IPS DF 6.9 (cell line): Measurements from ENCODE around the gene RIC8B.

ENCODE experiments used
- DNase-seq: peaks from one replicate; pipeline ENCODE4 v3.0.0-alpha.2; 2013; ENCODE audit warnings: low read depth, low spot score
- H3K27ac ChIP-seq: one replicate; pipeline ENCODE4 v1.5.1; 2013; ENCODE audit warnings: low read length, control low read depth
- H3K27me3 ChIP-seq: 2 replicates; pipeline ENCODE4 v1.6.1; 2013; ENCODE audit warnings: mild to moderate bottlenecking, low read length; ENCODE audit not compliant: control insufficient read depth, insufficient read depth
- H3K36me3 ChIP-seq: 2 replicates; pipeline ENCODE4 v1.6.1; 2013; ENCODE audit warnings: low read length; ENCODE audit not compliant: control insufficient read depth, insufficient read depth
- H3K4me1 ChIP-seq: 2 replicates; pipeline ENCODE4 v1.6.1; 2013; ENCODE audit warnings: low read length; ENCODE audit not compliant: control insufficient read depth, insufficient read depth
- H3K4me3 ChIP-seq: 2 replicates; pipeline ENCODE4 v1.5.1; 2013; ENCODE audit warnings: mild to moderate bottlenecking, low read length
- H3K9me3 ChIP-seq: 2 replicates; pipeline ENCODE4 v1.6.1; 2013; ENCODE audit warnings: low read length, inconsistent platforms; ENCODE audit not compliant: control insufficient read depth, insufficient read depth
- WGBS: extraction: QIAGEN DNeasy Blood & Tissue Kit; methylation state at CpG from one replicate; pipeline ENCODE4 v1.1.7; 2013; ENCODE audit warnings: mixed read lengths, missing lambda C conversion rate; ENCODE audit not compliant: insufficient read length, insufficient coverage; 5-methylcytosine and 5-hydroxymethylcytosine counted together

Gene RIC8B

DNA sequence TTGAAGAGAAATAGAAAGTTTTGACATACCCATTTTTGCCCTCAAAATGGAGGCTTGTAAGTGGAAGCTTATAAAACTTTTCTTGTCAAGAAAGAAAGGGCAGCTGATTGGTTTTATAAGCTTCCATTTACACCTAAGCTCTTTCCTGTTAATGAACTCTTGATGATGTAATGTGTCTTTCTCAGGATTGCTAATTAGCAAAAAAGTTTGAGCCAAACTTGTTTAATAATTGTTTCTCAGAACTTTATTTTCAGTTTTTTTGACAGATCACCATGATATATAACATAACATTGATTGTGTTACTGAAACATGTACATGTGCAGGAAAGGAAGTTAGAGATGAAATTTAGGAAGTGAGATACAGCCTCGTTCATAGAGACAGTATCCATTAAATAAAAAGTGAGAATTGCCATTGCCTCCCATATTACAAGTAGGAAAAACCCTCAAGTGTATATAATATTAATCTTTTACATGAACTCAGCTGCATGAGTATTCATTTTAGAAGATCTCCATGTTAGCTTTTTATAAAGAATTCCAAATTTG lies 26.8 kb downstream of the RIC8B start:
- peaks cover 3% of the 10 kb centered on the region; the same call in 1 of the 2 replicates for H3K36me3 ChIP-seq
- H3K4me3 ChIP-seq: no peak overlapping the region
- H3K4me1 ChIP-seq: no peaks in the 10 kb centered on the region
- no peak overlapping the region for H3K27ac ChIP-seq
- no peaks in the 10 kb centered on the region for H3K27me3 ChIP-seq
- DNase-seq: no peak
- H3K9me3 ChIP-seq: no peaks in the 10 kb centered on the region
- no CpG with 5 or more reads among the region's 1 CpG for WGBS

DNA sequence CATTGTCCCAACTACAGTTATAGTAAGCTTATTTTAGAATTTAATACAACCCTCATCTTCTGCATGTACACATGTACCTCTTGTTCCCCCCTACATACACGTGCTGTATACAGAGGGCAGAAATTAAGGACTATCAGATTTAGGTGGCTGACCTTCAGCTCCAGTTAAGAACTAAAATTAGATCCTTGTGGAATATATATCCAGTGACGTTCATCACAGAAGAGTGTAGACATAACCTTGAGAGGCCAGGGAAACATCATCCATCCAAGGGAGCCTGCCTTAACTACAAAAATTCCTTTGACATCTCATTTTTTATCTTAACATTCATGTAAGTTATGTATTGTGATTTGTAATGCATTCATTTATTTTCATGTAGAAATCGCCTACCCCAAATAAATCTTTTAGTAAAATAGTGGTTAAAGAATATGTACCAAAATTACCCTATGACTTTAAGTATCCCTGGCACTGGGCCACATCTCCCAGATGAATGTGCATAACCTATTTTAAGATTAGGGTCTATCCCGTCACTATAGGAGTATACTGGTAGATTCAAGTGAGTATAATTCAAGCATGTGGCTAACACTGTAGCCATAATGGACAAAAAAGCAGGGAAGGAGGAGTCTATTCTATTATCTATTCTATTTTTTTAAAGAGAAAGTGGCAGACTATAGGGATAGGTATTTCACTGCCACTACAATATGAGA lies 27.5 kb downstream of the RIC8B start:
- no peak overlapping the region for H3K4me3 ChIP-seq
- WGBS: no CpG with 5 or more reads among the region's 4 CpGs
- no peaks in the 10 kb centered on the region for H3K9me3 ChIP-seq
- H3K27me3 ChIP-seq: no peaks in the 10 kb centered on the region
- no peak overlapping the region for H3K27ac ChIP-seq
- H3K36me3 ChIP-seq: peaks cover 3% of the 10 kb centered on the region; the same call in 1 of the 2 replicates
- no peak for DNase-seq
- no peaks in the 10 kb centered on the region for H3K4me1 ChIP-seq

DNA sequence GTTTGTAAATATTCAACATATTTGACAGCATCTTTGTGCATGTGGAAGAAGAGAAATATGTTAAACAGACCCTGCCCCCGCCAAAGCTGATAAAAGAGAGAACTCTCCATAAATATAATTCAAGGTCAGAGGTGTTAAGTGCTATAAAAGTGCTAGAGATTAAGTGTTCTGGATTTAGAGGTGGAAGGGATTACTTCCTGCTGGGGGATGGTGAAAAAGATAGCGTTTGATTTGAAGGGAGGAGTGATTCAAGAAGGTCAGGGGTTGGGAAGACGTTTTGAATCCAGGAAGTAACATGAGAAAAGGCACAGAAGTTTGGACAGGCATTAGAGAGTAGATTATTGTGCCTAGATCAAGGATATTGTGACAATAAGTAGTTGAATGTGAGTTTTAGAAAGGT lies 30.2 kb downstream of the RIC8B start:
- no peak overlapping the region for H3K27ac ChIP-seq
- no peaks in the 10 kb centered on the region for H3K9me3 ChIP-seq
- no peaks in the 10 kb centered on the region for H3K27me3 ChIP-seq
- H3K4me3 ChIP-seq: no peak overlapping the region
- peaks cover 3% of the 10 kb centered on the region; the same call in 1 of the 2 replicates for H3K36me3 ChIP-seq
- 100% methylated on average over 2 of the region's 3 CpGs for WGBS
- H3K4me1 ChIP-seq: no peaks in the 10 kb centered on the region
- no peak for DNase-seq

DNA sequence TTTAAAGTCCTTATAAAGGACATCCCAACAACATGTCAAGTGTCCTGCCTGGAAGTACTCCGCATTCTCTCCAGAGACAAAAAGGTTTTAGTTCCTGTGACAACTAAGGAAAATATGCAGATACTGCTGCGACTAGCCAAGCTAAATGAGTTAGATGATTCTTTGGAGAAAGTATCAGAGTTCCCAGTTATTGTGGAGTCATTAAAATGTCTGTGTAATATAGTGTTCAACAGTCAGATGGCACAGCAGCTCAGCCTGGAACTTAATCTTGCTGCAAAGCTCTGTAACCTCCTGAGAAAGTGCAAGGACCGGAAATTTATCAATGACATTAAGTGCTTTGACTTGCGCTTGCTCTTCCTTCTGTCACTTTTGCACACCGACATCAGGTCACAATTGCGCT lies 40.2 kb downstream of the RIC8B start:
- no peaks in the 10 kb centered on the region for H3K9me3 ChIP-seq
- H3K27ac ChIP-seq: no peak overlapping the region
- H3K36me3 ChIP-seq: no peaks in the 10 kb centered on the region
- no CpG with 5 or more reads among the region's 6 CpGs for WGBS
- DNase-seq: no peak
- no peak overlapping the region for H3K4me3 ChIP-seq
- no peaks in the 10 kb centered on the region for H3K27me3 ChIP-seq
- H3K4me1 ChIP-seq: no peaks in the 10 kb centered on the region

DNA sequence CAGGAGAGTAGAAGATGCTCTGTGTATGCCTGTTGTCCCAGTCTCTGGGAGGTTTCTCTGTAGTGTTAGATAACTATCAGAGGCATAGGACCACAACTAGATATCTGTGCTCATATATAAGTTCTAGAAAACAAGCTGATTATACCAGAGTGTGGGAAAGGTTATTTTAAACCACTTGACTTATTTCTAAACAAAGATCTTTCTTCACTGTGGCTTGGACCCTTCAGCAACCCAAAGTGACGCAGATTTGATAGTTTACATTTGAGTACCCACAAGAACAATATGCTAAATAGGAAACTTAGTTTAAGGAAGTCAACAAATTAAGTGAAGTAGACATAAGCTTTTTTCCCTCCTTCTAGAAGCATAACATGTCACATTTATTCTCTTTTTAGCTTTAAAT lies 41.3 kb downstream of the RIC8B start:
- no CpG with 5 or more reads among the region's 1 CpG for WGBS
- H3K4me3 ChIP-seq: no peak overlapping the region
- H3K36me3 ChIP-seq: no peaks in the 10 kb centered on the region
- H3K27me3 ChIP-seq: no peaks in the 10 kb centered on the region
- H3K27ac ChIP-seq: no peak overlapping the region
- no peak for DNase-seq
- H3K4me1 ChIP-seq: no peaks in the 10 kb centered on the region
- no peaks in the 10 kb centered on the region for H3K9me3 ChIP-seq

DNA sequence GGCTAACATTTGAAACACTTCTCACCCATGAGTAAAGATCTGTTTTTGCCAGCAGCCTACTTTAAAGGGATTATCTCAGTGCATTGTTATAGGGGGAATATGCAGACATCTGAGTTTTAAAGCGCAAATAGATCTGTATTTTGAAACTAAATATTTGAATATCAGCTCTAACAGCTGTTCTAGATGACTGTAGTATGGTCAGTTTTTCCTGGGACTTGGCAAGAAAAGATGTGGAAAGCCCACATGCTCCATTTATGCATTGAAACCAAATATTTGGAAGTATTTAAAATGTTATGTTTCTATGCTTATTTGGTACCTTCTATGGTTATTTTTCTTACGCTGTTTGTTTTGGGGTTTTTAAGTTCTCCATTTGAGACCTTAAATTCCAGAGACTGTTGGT lies 41.7 kb downstream of the RIC8B start:
- Histone ChIP-seq H3K4me1 (no peaks in the 10 kb centered on the region), H3K36me3 (no peaks in the 10 kb centered on the region), H3K4me3 (no peak overlapping the region), H3K27me3 (no peaks in the 10 kb centered on the region), H3K27ac (no peak overlapping the region), H3K9me3 (no peaks in the 10 kb centered on the region)
- no CpG with 5 or more reads among the region's 2 CpGs for WGBS
- no peak for DNase-seq

DNA sequence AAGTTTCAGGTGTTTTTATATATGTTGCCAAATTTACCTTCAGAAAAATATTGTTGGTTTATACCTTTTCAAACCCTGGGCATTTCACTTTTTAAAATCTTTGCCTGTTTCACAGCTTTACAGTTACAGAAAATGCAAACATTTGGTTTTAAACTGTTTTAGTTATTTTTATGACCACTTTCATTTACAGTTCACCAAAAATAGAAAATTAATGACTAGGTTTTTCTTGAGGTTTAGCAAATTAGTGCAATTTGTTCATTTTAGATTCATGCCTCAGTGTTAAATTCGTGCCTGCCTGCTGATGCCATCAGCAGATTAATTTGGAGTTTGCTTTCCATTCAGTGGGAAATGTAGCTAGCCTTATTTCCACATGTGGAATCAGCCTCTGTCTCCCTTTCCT lies 45.5 kb downstream of the RIC8B start:
- Histone ChIP-seq H3K4me1 (no peaks in the 10 kb centered on the region), H3K9me3 (no peaks in the 10 kb centered on the region), H3K27ac (no peak overlapping the region), H3K4me3 (no peak overlapping the region), H3K27me3 (no peaks in the 10 kb centered on the region), H3K36me3 (no peaks in the 10 kb centered on the region)
- no peak for DNase-seq
- no CpG with 5 or more reads among the region's 1 CpG for whole genome bisulfite sequencing

DNA sequence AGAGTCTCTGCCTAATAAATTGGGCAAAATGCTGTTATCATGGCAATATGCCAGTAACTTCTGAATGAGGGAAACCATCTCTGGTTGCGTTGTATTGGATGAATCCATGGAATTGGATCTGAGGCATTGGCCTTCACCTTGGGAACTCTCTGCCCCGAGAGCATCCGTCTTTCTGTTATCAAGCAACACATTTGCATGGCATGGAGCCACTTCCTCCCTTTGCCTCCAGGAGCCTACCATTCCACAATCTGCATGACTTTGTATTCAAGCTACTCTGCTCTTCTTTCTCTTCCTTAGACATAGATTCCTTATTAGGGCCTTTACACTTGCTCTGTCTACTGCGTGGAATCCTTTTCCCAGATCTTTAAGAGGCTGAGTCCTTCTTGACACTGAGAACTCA lies 57.2 kb downstream of the RIC8B start:
- no peak overlapping the region for H3K4me3 ChIP-seq
- no peaks in the 10 kb centered on the region for H3K27me3 ChIP-seq
- WGBS: no CpG with 5 or more reads among the region's 4 CpGs
- H3K27ac ChIP-seq: no peak overlapping the region
- no peaks in the 10 kb centered on the region for H3K9me3 ChIP-seq
- H3K4me1 ChIP-seq: peaks cover 2% of the 10 kb centered on the region; the same call in 1 of the 2 replicates
- no peaks in the 10 kb centered on the region; the same call in 1 of the 2 replicates for H3K36me3 ChIP-seq
- peak; percentile 16 for DNase-seq

DNA sequence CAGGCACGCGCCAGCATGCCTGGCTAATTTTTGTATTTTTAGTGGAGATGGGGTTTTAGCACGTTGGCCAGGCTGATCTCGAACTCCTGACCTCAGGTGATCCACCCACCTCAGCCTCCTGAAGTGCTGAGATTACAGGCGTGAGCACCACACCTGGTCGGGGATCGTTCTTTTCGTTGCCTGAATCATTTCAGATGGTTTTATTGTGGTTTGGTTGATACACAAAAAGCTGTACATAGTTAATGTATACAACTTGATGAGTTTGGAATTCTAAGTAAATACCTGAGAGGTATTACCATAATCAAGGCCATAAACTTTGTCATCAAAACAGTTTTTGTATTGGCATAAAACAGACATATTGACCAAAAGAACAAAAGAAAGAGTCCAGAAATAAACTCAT lies 63.3 kb downstream of the RIC8B start:
- WGBS: no CpG with 5 or more reads among the region's 8 CpGs
- DNase-seq: no peak
- H3K9me3 ChIP-seq: no peaks in the 10 kb centered on the region
- H3K36me3 ChIP-seq: no peaks in the 10 kb centered on the region
- no peak overlapping the region for H3K4me3 ChIP-seq
- peaks cover 1% of the 10 kb centered on the region; the same call in 1 of the 2 replicates for H3K4me1 ChIP-seq
- H3K27ac ChIP-seq: no peak overlapping the region
- no peaks in the 10 kb centered on the region for H3K27me3 ChIP-seq

DNA sequence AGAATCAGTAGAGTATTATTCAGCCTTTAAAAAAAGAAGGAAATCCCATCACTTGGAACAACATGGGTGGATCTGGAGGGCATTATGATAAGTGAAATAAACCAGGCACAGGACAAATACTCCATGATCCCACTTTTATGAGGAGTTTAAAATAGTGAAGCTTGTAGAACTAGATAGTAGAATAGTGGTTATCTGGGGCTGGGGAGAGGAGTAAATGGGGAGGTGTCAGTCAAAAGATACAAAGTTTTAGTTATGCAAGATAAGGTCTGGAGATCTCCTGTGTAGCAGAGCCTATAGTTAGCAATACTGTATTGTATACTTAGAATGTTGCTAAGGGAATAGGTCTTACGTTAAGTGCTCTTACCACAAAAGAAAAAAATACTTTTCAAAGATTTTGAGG lies 64.9 kb downstream of the RIC8B start:
- no peak overlapping the region for H3K4me3 ChIP-seq
- H3K9me3 ChIP-seq: no peaks in the 10 kb centered on the region
- no peak overlapping the region for H3K27ac ChIP-seq
- no CpG with 5 or more reads among the region's 1 CpG for WGBS
- peaks cover 1% of the 10 kb centered on the region; the same call in 1 of the 2 replicates for H3K4me1 ChIP-seq
- no peaks in the 10 kb centered on the region; the same call in 1 of the 2 replicates for H3K36me3 ChIP-seq
- no peaks in the 10 kb centered on the region for H3K27me3 ChIP-seq
- no peak for DNase-seq

DNA sequence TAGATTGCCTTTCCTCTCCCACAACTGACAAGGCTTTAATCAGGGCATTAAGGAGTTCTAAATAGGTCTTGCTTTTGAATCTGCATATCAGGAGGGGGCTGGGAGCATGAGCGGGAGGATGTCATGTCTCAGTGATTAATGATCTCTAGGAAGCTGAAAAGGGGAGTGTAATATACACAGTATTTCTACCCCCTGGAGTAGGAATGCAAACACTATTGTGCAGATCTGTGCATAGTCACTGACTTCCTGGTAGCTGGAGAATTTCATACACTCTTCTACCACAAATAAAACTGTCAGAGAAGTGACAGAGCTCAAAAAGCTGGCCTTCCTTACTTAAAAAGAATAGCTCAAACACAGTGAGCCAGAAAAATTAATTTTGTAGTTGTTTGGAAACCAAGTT lies 65.8 kb downstream of the RIC8B start:
- DNase-seq: no peak
- H3K27me3 ChIP-seq: no peaks in the 10 kb centered on the region
- H3K36me3 ChIP-seq: no peaks in the 10 kb centered on the region; the same call in 1 of the 2 replicates
- peaks cover 1% of the 10 kb centered on the region; the same call in 1 of the 2 replicates for H3K4me1 ChIP-seq
- no peak overlapping the region for H3K4me3 ChIP-seq
- H3K9me3 ChIP-seq: no peaks in the 10 kb centered on the region
- no CpG with 5 or more reads among the region's 1 CpG for WGBS
- H3K27ac ChIP-seq: no peak overlapping the region
